GM10266 (cell line): ENCODE results near the gene EDARADD.

ENCODE experiments used
- DNase-seq: peaks from one replicate; pipeline ENCODE4 v3.0.0; 2012; ENCODE audit errors: extremely low spot score
- TF ChIP-seq, protein P1 (sequence below): IDR thresholded peaks from 2 replicates; pipeline ENCODE4 v1.5.1; 2012; ENCODE audit warnings: mild to moderate bottlenecking, low read depth; ENCODE audit not compliant: control insufficient read depth, insufficient read depth; ENCODE audit errors: missing control alignments

Gene EDARADD

DNA sequence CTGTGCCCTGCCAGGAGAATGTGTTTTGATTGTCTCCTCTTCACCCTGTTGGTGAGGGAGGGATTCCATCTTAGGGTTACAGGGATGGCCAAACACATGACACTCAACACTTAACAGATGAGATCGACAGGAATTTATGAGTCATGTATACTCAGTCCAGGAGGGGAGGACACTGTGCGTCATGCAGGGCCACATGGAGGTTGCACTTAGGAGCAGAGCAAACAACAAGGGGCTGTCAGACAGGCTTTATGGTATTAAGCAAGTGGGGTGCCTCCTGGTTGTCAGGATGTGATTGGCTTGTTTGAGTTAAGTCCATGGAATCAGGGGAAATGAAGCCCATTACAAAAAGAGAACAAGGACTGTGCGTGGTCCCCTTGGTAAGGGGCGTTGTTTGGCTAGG lies 26.9 kb downstream of the EDARADD start:
- TF ChIP-seq, protein P1, sequence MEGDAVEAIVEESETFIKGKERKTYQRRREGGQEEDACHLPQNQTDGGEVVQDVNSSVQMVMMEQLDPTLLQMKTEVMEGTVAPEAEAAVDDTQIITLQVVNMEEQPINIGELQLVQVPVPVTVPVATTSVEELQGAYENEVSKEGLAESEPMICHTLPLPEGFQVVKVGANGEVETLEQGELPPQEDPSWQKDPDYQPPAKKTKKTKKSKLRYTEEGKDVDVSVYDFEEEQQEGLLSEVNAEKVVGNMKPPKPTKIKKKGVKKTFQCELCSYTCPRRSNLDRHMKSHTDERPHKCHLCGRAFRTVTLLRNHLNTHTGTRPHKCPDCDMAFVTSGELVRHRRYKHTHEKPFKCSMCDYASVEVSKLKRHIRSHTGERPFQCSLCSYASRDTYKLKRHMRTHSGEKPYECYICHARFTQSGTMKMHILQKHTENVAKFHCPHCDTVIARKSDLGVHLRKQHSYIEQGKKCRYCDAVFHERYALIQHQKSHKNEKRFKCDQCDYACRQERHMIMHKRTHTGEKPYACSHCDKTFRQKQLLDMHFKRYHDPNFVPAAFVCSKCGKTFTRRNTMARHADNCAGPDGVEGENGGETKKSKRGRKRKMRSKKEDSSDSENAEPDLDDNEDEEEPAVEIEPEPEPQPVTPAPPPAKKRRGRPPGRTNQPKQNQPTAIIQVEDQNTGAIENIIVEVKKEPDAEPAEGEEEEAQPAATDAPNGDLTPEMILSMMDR, result no peak
- DNase-seq, result no peak

DNA sequence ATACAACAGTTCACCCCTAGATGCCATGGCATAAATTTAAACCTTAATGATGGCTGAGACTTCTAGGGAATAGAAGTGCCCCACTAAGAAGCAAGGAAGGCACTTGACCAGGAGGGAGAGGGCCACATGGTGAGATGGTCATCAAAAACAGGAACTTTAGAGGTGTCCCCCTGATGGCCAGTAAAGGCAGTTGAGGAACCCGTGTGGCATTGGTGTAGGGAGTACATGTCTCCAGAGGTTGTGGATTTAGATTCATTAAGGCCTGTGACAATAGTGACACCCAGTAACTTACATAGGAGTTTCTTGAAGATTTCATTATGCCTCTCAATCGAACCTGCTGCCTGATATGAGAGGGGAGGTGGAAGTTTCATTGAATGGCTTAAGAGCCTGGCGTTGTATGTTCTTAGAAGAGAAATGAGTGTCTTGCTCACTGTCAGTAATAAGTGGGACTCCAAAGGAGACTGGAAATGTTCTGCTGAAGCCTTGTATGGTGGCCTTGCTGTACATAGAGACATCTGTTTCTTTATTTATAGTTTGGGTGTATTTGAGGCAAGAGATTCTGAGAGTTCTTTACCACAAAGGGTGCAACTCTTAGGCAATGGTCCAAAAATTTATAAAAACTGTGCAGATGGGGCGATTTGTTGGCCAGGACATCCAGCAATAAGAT lies 27.9 kb downstream of the EDARADD start:
- DNase-seq, result no peak
- TF ChIP-seq, protein P1, result no peak

DNA sequence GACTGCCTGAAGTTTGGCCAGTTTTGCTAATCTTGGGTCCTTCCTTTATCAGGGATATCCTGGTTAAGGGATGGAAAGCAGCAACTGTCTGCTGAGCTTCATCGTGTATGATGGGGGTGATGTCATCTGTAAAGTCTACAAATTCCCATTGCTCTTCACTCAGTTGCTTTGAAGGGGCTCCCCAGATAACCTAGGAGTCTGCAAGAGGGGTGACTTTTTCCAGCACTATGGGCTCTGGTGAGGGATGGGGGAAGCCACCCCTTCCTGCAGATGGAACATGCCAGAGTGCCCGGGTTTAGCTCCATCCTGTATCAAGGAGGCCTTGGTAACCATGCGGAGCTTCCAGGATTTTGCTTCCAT lies 28.4 kb downstream of the EDARADD start:
- DNase-seq, result no peak
- TF ChIP-seq, protein P1, result no peak

DNA sequence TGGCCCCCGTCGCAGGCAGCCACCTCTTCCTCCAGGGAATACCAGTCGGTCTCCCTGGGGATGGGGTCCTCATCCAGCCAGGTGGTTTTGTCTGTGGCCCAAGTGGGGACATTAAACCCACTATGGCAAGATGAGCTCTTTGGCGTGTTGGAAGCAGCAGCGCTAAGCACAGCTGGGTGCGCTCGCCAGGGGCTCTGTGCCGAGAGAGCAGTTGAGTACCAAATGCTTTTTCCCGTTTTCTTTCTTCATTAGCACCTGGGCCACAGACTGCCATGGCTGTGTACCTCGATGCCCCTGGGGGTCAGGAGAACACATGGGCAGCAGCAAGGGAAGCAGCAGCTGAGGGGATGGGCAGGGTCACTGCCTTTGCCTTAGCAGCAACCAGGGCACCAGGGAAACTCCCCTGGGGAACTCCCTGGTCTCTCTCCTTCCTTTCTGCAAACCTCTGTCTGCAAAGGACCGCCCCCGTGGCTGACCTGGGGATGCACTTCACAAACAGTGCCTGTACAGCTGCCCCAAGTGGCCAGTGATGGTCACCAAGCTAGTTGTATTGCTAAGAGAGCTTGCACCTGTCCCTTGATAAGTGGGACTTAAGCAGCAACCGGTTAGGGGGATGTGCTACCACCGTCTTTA lies 31.1 kb downstream of the EDARADD start:
- TF ChIP-seq, protein P1, result peak; percentile 47
- DNase-seq, result peak; percentile 87

DNA sequence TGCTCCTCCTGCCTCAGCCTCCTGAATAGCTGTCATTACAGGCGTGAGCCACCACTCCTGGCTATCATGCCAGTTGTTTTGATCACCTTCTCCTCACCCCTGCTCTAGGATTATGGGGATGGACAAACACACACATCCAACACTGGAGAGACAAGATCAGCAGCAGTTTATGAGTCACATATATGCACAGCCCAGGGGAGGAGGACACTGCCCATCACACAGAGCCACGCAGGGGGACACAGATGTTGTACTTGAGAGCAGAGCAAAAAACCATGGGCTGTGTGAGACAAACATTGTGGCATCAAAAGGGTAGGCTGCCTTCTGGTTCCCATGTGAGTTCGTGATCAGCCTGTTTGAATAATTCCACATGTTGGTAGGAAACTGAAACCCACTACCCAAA lies 32.1 kb downstream of the EDARADD start:
- DNase-seq, result no peak
- TF ChIP-seq, protein P1, result no peak

DNA sequence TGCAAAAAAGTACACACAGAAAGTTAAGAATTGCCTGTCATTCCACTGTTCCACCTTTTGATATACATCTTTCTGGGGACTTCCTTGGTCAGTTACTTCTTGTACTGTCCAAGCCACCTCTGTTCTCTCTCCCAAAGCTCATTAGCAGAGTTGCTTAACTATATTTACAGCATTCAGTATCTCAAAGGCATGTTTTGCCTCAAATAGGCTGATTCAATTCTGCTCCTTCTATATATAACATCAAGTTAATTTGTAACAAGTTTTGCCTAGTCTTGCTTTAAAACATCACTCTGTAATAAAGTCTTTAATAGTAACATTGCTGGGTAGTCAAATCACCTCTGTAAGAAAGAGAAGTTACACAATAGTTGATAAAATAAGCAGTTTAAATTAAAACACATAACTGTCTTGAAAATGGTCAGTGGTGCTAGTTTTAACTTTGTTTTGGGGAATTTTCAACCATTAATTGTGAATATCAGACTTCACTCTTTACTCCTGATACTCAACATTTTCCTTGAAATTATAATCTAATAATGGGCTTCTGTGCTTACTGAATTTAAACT lies 35.7 kb downstream of the EDARADD start:
- TF ChIP-seq, protein P1, result no peak
- DNase-seq, result no peak

DNA sequence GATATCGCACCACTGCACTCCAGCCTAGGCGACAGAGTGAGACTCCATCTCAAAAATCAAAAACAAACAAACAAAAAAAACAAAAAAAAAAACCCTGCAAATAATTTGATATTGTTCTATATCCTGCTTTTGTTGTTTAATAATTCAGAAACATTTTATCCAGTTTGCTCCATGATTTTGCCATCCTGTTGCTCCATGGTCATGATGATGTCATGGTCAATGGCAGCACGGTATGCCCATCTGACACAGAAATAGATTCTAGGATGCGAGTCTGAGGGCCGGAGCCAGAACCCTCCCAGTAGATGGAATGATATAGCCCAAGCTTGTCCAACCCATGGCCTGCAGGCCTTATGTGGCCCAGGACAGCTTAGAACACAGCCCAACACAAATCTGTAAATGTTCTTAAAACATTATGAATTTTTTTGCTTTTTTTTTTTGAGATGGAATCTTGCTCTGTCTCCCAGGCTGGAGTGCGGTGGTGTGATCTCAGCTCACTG lies 39.8 kb downstream of the EDARADD start:
- no peak for DNase-seq
- TF ChIP-seq, protein P1, result no peak
